ENCODE data around the gene SIN3A.
"Not testable (repeated sequence)": the region's sequence is repeated elsewhere in the genome, so short reads cannot be mapped to it uniquely, and the experiment has no call there.

Gene SIN3A

GRCh38 chr15:75333654-75334419 lies 117.7 kb downstream of the SIN3A start:
- DNase-seq (ENCODE audit: low spot score) = not testable (repeated sequence)

- not testable (repeated sequence) for DNase-seq (ENCODE audit: low spot score)
Measured at GRCh38 chr15:75332093-75332492, 119.4 kb downstream of the SIN3A start.

- DNase-seq (ENCODE audit: low spot score) = no peak
Measured at GRCh38 chr15:75329571-75329970, 121.9 kb downstream of the SIN3A start.

- DNase-seq (ENCODE audit: low spot score) = no peak
Measured at GRCh38 chr15:75328493-75329314, 122.8 kb downstream of the SIN3A start.

- no peak for DNase-seq (ENCODE audit: low spot score)
Measured at GRCh38 chr15:75327491-75327890, 124.0 kb downstream of the SIN3A start.

- DNase-seq (ENCODE audit: low spot score) = no peak
Measured at GRCh38 chr15:75327005-75327404, 124.5 kb downstream of the SIN3A start.

- no peak for DNase-seq (ENCODE audit: low spot score)
Measured at GRCh38 chr15:75325922-75326321, 125.6 kb downstream of the SIN3A start.

- no peak for DNase-seq (ENCODE audit: low spot score)
Measured at GRCh38 chr15:75321711-75322110, 129.8 kb downstream of the SIN3A start.
